HG02852 (cell line): ENCODE results near the gene C1orf167.

Experiments used
- ATAC-seq: cut with Tn5 transposase; IDR thresholded peaks from one replicate; pipeline ENCODE4 v1.9.1; 2021; ENCODE audit warnings: mild to moderate bottlenecking, moderate library complexity; ENCODE audit not compliant: unreplicated experiment

Gene C1orf167

GRCh38 chr1:11828511-11828910 is 66.5 kb downstream of the C1orf167 start:
- no peak for ATAC-seq

- ATAC-seq: no peak
Observed at GRCh38 chr1:11831945-11832725, 70.1 kb downstream of the C1orf167 start.

GRCh38 chr1:11833497-11833896 is 71.5 kb downstream of the C1orf167 start:
- no peak for ATAC-seq

- ATAC-seq: no peak
Observed at GRCh38 chr1:11833900-11834299, 71.9 kb downstream of the C1orf167 start.

- ATAC-seq: no peak
Observed at GRCh38 chr1:11835441-11836225, 73.6 kb downstream of the C1orf167 start.

GRCh38 chr1:11836955-11837766 is 75.2 kb downstream of the C1orf167 start:
- no peak for ATAC-seq

GRCh38 chr1:11837767-11838348 is 75.9 kb downstream of the C1orf167 start:
- ATAC-seq: no peak

- no peak for ATAC-seq
Observed at GRCh38 chr1:11838349-11839272, 76.6 kb downstream of the C1orf167 start.
